ENCODE results near the gene TXNDC16.

TXNDC16 gene

GRCh38 chr14:52552063-52552988 lies at the start of gene TXNDC16, which contains the start of gene GPR137C:
Gene TXNDC16, minus strand, starts transcription at chr14:52552505. Its CDS starts 8,948 bp downstream, at chr14:52543557.
Gene GPR137C, plus strand, starts transcription at chr14:52552836. Its CDS starts 312 bp downstream, at chr14:52553148.
- DNase-seq (ENCODE audit: low read depth): peak; percentile 100
- H3K4me3 ChIP-seq (ENCODE audit: low read length): peak within 1 kb of the TSS; percentile 76
- no peak for TF ChIP-seq CTCF (IDR thresholded peaks at IDR 0.05; ENCODE audit: insufficient read depth, low read depth, low read length, missing control alignments)

- no peak overlapping the region for H3K4me3 ChIP-seq (ENCODE audit: low read length)
- no peak for DNase-seq (ENCODE audit: low read depth)
- no peak for TF ChIP-seq CTCF (IDR thresholded peaks at IDR 0.05; ENCODE audit: insufficient read depth, low read depth, low read length, missing control alignments)
Measured at GRCh38 chr14:52599974-52600373, 47.7 kb upstream of the TXNDC16 start.

GRCh38 chr14:52598568-52598967 lies 46.3 kb upstream of the TXNDC16 start:
- no peak for TF ChIP-seq CTCF (IDR thresholded peaks at IDR 0.05; ENCODE audit: insufficient read depth, low read depth, low read length, missing control alignments)
- no peak for DNase-seq (ENCODE audit: low read depth)
- no peak overlapping the region for H3K4me3 ChIP-seq (ENCODE audit: low read length)

GRCh38 chr14:52596861-52597260 lies 44.6 kb upstream of the TXNDC16 start:
- peak; percentile 65 for DNase-seq (ENCODE audit: low read depth)
- no peak for TF ChIP-seq CTCF (IDR thresholded peaks at IDR 0.05; ENCODE audit: insufficient read depth, low read depth, low read length, missing control alignments)
- H3K4me3 ChIP-seq (ENCODE audit: low read length): no peak overlapping the region

- no peak overlapping the region for H3K4me3 ChIP-seq (ENCODE audit: low read length)
- TF ChIP-seq CTCF (IDR thresholded peaks at IDR 0.05; ENCODE audit: insufficient read depth, low read depth, low read length, missing control alignments): no peak
- no peak for DNase-seq (ENCODE audit: low read depth)
Measured at GRCh38 chr14:52596320-52596719, 44.0 kb upstream of the TXNDC16 start.

GRCh38 chr14:52590318-52590717 lies 38.0 kb upstream of the TXNDC16 start:
- TF ChIP-seq CTCF (IDR thresholded peaks at IDR 0.05; ENCODE audit: insufficient read depth, low read depth, low read length, missing control alignments): no peak
- DNase-seq (ENCODE audit: low read depth): no peak
- H3K4me3 ChIP-seq (ENCODE audit: low read length): no peak overlapping the region

Measured in epithelial cell of esophagus (primary cell).